NB4 (cell line): ENCODE data around the gene CCND1.

Experiments used
- MYC ChIP-seq: IDR thresholded peaks from 2 replicates; pipeline ENCODE4 v1.6.1; 2011; ENCODE audit warnings: low read depth, low read length
- TF ChIP-seq, protein P1 (sequence below): IDR thresholded peaks from one replicate; pipeline ENCODE4 v1.5.1; 2012; ENCODE audit warnings: low read depth, low read length

- TF ChIP-seq, protein P1, sequence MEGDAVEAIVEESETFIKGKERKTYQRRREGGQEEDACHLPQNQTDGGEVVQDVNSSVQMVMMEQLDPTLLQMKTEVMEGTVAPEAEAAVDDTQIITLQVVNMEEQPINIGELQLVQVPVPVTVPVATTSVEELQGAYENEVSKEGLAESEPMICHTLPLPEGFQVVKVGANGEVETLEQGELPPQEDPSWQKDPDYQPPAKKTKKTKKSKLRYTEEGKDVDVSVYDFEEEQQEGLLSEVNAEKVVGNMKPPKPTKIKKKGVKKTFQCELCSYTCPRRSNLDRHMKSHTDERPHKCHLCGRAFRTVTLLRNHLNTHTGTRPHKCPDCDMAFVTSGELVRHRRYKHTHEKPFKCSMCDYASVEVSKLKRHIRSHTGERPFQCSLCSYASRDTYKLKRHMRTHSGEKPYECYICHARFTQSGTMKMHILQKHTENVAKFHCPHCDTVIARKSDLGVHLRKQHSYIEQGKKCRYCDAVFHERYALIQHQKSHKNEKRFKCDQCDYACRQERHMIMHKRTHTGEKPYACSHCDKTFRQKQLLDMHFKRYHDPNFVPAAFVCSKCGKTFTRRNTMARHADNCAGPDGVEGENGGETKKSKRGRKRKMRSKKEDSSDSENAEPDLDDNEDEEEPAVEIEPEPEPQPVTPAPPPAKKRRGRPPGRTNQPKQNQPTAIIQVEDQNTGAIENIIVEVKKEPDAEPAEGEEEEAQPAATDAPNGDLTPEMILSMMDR = no peak
- TF ChIP-seq MYC = no peak
Observed at GRCh38 chr11:69634590-69634989, 6.4 kb upstream of the CCND1 start.
